K562 (cell line): Measurements from ENCODE around the gene CMIP. TPM values are rescaled to one million over a fixed set of nuclear protein-coding genes. Genes with fewer than 3 reads are reported as not detected.

ENCODE experiments used
- ATAC-seq: fragments of 200-7000 bp; cut with Tn5 transposase; 3 replicates; pipeline ENCODE4 v1.9.1; 2020; ENCODE audit warnings: moderate library complexity
- BruUV-seq: library from RNA; stranded (reverse); fragments of 400-500 nt; replicated peaks from 2 replicates; lab custom pipeline; 2021; lab: Mats Ljungman, UMichigan
- CTCF ChIA-PET: fragments of 300-600 bp; formaldehyde crosslinking; extraction: SDS; loops from one replicate; lab custom pipeline; 2021; ENCODE audit warnings: low intra/inter-chr PET ratio; lab: Yijun Ruan, JAX
- POLR2A ChIA-PET: fragments of 300-600, 350-650 bp; sonication (Branson Sonifier 250); formaldehyde crosslinking; extraction: SDS; loops from one replicate; lab custom pipeline; 2021; ENCODE audit warnings: antibody characterized with exemption, inconsistent platforms; lab: Yijun Ruan, JAX
- DNase-seq, 4 experiments: peaks; one replicate each; pipeline versions ENCODE4 v3.0.0 to v3.0.0-alpha.2; 2011 to 2018; ENCODE audit warnings: low spot score in 3 of 4, mixed read lengths in 3 of 4; ENCODE audit errors: extremely low read depth in 1 of 4
- FAIRE-seq: peaks from 2 replicates; lab custom pipeline; 2011; peaks lifted over from hg19 to GRCh38; lab: Jason Lieb, UNC
- H2AFZ ChIP-seq: 2 replicates; pipeline ENCODE4 v1.6.0; 2011; ENCODE audit warnings: low read depth, low read length, control low read depth, inconsistent platforms
- H3K27ac ChIP-seq: fragments of 200-600 bp; 3 replicates; pipeline ENCODE4 v1.8.0; 2011; ENCODE audit warnings: low read depth, mild to moderate bottlenecking, control low read depth, inconsistent platforms, low read length, moderate library complexity, mixed read lengths; ENCODE audit errors: extremely low read depth
- H3K27me3 ChIP-seq, 2 experiments: fragments of 300-600 bp in 1 of 2; 2 replicates in 1 of 2; 3 replicates in 1 of 2; pipeline versions ENCODE4 v1.6.0 to v1.8.0; 2011; ENCODE audit warnings: inconsistent platforms in 2 of 2, low read length in 2 of 2, mild to moderate bottlenecking in 1 of 2, mixed read lengths in 1 of 2, moderate library complexity in 1 of 2; ENCODE audit not compliant: control insufficient read depth in 2 of 2, insufficient read depth in 2 of 2
- H3K36me3 ChIP-seq: fragments of 300-600 bp; 3 replicates; pipeline ENCODE4 v1.8.0; 2011; ENCODE audit warnings: mild to moderate bottlenecking, low read length, inconsistent platforms; ENCODE audit not compliant: control insufficient read depth, insufficient read depth
- H3K4me1 ChIP-seq, 2 experiments: fragments of 200-600 bp in 1 of 2; replicated peaks in 1 of 2; 2 replicates in 1 of 2; 3 replicates in 1 of 2; pipeline versions ENCODE4 v1.5.1 to v1.8.0; 2011; ENCODE audit warnings: inconsistent platforms in 2 of 2, low read length in 2 of 2, mild to moderate bottlenecking in 1 of 2, mixed read lengths in 1 of 2, moderate library complexity in 1 of 2; ENCODE audit not compliant: control insufficient read depth in 2 of 2, insufficient read depth in 2 of 2
- H3K4me2 ChIP-seq: 2 replicates; pipeline ENCODE4 v1.6.1; 2011; ENCODE audit warnings: low read length, control low read depth, inconsistent platforms, mixed read lengths; ENCODE audit not compliant: insufficient read depth
- H3K4me3 ChIP-seq: fragments of 200-600 bp; sonication (generic), shearing (Covaris generic); 2 replicates; pipeline ENCODE4 v1.5.1; 2016; ENCODE audit warnings: control low read depth, inconsistent platforms
- H3K79me2 ChIP-seq: fragments of 200-600 bp; 3 replicates; pipeline ENCODE4 v1.8.0; 2011; ENCODE audit warnings: low read length, inconsistent platforms; ENCODE audit not compliant: control insufficient read depth, insufficient read depth
- H3K9ac ChIP-seq, 2 experiments: 2 replicates each; pipeline versions ENCODE4 v1.6.0 to v1.6.1; 2011; ENCODE audit warnings: low read depth in 2 of 2, low read length in 2 of 2, control low read depth in 1 of 2, inconsistent platforms in 1 of 2, mild to moderate bottlenecking in 1 of 2, mixed read lengths in 1 of 2; ENCODE audit not compliant: insufficient read depth in 1 of 2
- H3K9me1 ChIP-seq: one replicate; pipeline ENCODE4 v1.6.0; 2011; ENCODE audit warnings: inconsistent platforms, mild to moderate bottlenecking, low read length, moderate library complexity; ENCODE audit not compliant: control insufficient read depth, insufficient read depth
- H3K9me3 ChIP-seq: replicated peaks from 2 replicates; pipeline ENCODE4 v1.5.1; 2011; ENCODE audit warnings: low read depth, low read length, inconsistent platforms; ENCODE audit not compliant: control insufficient read depth, insufficient read depth
- H4K20me1 ChIP-seq: replicated peaks from 2 replicates; pipeline ENCODE4 v1.6.1; 2011; ENCODE audit warnings: low read length, inconsistent platforms, mixed read lengths; ENCODE audit not compliant: control insufficient read depth, insufficient read depth
- CAMTA2 ChIP-seq: fragments of 250-450 bp; sonication (Bioruptor Pico); conservative IDR thresholded peaks from 2 replicates; pipeline ENCODE4 v1.5.1; 2022
- COPS2 ChIP-seq: fragments of 450-650 bp; conservative IDR thresholded peaks from 2 replicates; pipeline ENCODE4 v1.6.1; 2016; ENCODE audit warnings: mild to moderate bottlenecking, moderate library complexity
- MAFK ChIP-seq: IDR thresholded peaks from 2 replicates; pipeline ENCODE4 v1.6.1; 2011; ENCODE audit warnings: low read length, improper control_type of control experiment
- NCOA4 ChIP-seq: fragments of 450-650 bp; IDR thresholded peaks from 2 replicates; pipeline ENCODE4 v1.6.1; 2018; ENCODE audit warnings: mild to moderate bottlenecking; ENCODE audit not compliant: partially characterized antibody
- NR2F6 ChIP-seq: fragments of 450-650 bp; formaldehyde crosslinking; IDR thresholded peaks from 2 replicates; pipeline ENCODE4 v1.4.0; 2020; ENCODE audit warnings: mild to moderate bottlenecking
- RBM17 ChIP-seq: fragments of 200-400 bp; formaldehyde crosslinking; IDR thresholded peaks from 2 replicates; pipeline ENCODE4 v1.6.1; 2017; ENCODE audit warnings: low read depth, mild to moderate bottlenecking, low read length, borderline replicate concordance
- SMARCE1 ChIP-seq: fragments of 450-650 bp; IDR thresholded peaks from 2 replicates; pipeline ENCODE4 v1.7.1; 2016; ENCODE audit warnings: mild to moderate bottlenecking
- TRIM28 ChIP-seq: fragments of 450-650 bp; IDR thresholded peaks from 2 replicates; pipeline ENCODE4 v1.6.1; 2017
- ZBTB17 ChIP-seq: fragments of 450-650 bp; formaldehyde crosslinking; IDR thresholded peaks from 2 replicates; pipeline ENCODE4 v1.4.0; 2020; ENCODE audit warnings: mild to moderate bottlenecking
- ZNF174 ChIP-seq: fragments of 250-450 bp; sonication (Bioruptor Pico); IDR thresholded peaks from 2 replicates; pipeline ENCODE4 v1.4.0; 2020; ENCODE audit warnings: mild to moderate bottlenecking
- ZNF197 ChIP-seq: fragments of 200-800 bp; sonication (Bioruptor generic); IDR thresholded peaks from 2 replicates; pipeline ENCODE4 v1.6.1; 2016; ENCODE audit warnings: low read depth, missing genetic modification characterization, missing compliant biosample characterization
- ZNF212 ChIP-seq: fragments of 450-650 bp; formaldehyde crosslinking; IDR thresholded peaks from 2 replicates; pipeline ENCODE4 v1.4.0; 2020; ENCODE audit warnings: mild to moderate bottlenecking
- WGBS: fragments of 100-300 bp; shearing (Covaris generic); methylation state at CpG from one replicate; pipeline ENCODE4 v1.1.6; 2016; ENCODE audit warnings: low coverage, mixed read lengths; ENCODE audit not compliant: insufficient coverage; ENCODE audit errors: missing lambda C conversion rate; 5-methylcytosine and 5-hydroxymethylcytosine counted together
- in situ Hi-C: fragments of 300-500 bp; cut with MboI; formaldehyde crosslinking; loops from 4 replicates; pipeline ENCODE4 v1.15.0; 2018; ENCODE audit warnings: inconsistent platforms, mixed read lengths
- intact Hi-C: fragments of 100-400 bp; cut with micrococcal nuclease; formaldehyde crosslinking; loops from 2 replicates; pipeline ENCODE4 v1.14.2; 2022
- polyA plus RNA-seq, 8 experiments: library from polyadenylated mRNA; depleted of rRNA in 4 of 8; stranded (reverse) in 5 of 8; unstranded in 3 of 8; fragments of >200 nt; fragmentation: Nextera tagmentation in 2 of 8; fragmentation: Illumina TruSeq in 1 of 8; extraction: Ambion mirVana in 2 of 8; extraction: Trizol in 1 of 8; gene quantifications; 2 replicates each; pipeline versions ENCODE4 v1.2.1 to v1.2.3, GENCODE V29; 2011 to 2014; ENCODE audit warnings: inconsistent platforms in 1 of 8, missing spikeins in 1 of 8
- total RNA-seq, 7 experiments: library from RNA; depleted of rRNA in 6 of 7; stranded (reverse); fragments of >200 nt in 6 of 7; fragmentation: Illumina TruSeq in 2 of 7; extraction: Trizol in 2 of 7; gene quantifications; 2 replicates each; pipeline versions ENCODE4 v1.2.1 to v1.2.3, GENCODE V29; 2011 to 2021; ENCODE audit warnings: low replicate concordance in 1 of 7
- TF ChIP-seq, protein P1 (sequence below), 3 experiments: IDR thresholded peaks in 2 of 3; conservative IDR thresholded peaks in 1 of 3; 2 replicates each; pipeline ENCODE4 v1.5.1; 2011 to 2012; ENCODE audit warnings: low read length in 3 of 3, mild to moderate bottlenecking in 3 of 3, control low read depth in 2 of 3, improper control_type of control experiment in 1 of 3, inconsistent platforms in 1 of 3, low read depth in 1 of 3, mixed read lengths in 1 of 3, moderate library complexity in 1 of 3; ENCODE audit not compliant: insufficient read depth in 2 of 3
- TF ChIP-seq, protein P2 (sequence below): sonication (generic); formaldehyde crosslinking; IDR thresholded peaks from 2 replicates; pipeline ENCODE4 v1.9.0; 2022; ENCODE audit warnings: mild to moderate bottlenecking, missing genetic modification reagents
- TF ChIP-seq, protein P3 (sequence below): fragments of 450-650 bp; IDR thresholded peaks from 2 replicates; pipeline ENCODE4 v1.6.1; 2016; ENCODE audit warnings: mild to moderate bottlenecking
- TF ChIP-seq, protein P4 (sequence below), 2 experiments: fragments of 250-450 bp in 1 of 2; fragments of 450-650 bp in 1 of 2; sonication (Bioruptor Pico) in 1 of 2; IDR thresholded peaks; 2 replicates each; pipeline versions ENCODE4 v1.6.1 to v1.8.0; 2016 to 2021; ENCODE audit warnings: mild to moderate bottlenecking in 2 of 2, moderate library complexity in 2 of 2, missing compliant biosample characterization in 1 of 2, missing genetic modification characterization in 1 of 2

The CMIP gene
- total and polyA plus RNA-seq, 9 of the 15 experiments (the other 6 are each of a cell fraction or from before 2014, with no cell fraction given), result 0.94 to 82.5 (median 10.3) TPM

DNA sequence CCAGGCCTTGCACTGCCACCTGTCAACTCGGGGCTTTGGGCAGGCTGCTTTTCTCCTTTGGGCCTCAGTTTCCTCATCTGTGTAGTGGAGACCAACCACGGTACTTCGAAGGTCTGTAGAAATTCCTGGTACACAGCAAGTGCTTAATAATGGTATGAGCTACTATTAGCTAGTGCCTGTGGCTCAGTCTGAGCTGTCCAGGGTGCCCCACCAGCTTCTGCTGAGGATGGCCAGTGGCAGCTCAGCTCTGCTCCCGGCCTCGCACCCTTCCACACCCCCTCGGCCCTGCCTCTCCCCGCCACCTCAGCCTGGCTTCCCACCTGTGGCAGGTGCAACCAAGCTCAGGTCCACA, 308.2 kb downstream of the CMIP start:
- Histone ChIP-seq H3K4me3 (no peak overlapping the region), H3K36me3 (no peaks in the 10 kb centered on the region)
- CTCF ChIA-PET, result no interaction called here
- TF ChIP-seq CAMTA2 (CRISPR knock-in tag), result no peak
- 0 out of 2 replicates have a peak, but pooled peaks have one; percentile 1 for TF ChIP-seq ZBTB17 (CRISPR knock-in tag)
- TF ChIP-seq NCOA4, result no peak
- TF ChIP-seq, protein P1, sequence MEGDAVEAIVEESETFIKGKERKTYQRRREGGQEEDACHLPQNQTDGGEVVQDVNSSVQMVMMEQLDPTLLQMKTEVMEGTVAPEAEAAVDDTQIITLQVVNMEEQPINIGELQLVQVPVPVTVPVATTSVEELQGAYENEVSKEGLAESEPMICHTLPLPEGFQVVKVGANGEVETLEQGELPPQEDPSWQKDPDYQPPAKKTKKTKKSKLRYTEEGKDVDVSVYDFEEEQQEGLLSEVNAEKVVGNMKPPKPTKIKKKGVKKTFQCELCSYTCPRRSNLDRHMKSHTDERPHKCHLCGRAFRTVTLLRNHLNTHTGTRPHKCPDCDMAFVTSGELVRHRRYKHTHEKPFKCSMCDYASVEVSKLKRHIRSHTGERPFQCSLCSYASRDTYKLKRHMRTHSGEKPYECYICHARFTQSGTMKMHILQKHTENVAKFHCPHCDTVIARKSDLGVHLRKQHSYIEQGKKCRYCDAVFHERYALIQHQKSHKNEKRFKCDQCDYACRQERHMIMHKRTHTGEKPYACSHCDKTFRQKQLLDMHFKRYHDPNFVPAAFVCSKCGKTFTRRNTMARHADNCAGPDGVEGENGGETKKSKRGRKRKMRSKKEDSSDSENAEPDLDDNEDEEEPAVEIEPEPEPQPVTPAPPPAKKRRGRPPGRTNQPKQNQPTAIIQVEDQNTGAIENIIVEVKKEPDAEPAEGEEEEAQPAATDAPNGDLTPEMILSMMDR (IDR thresholded peaks at IDR 0.05 in 2 of 3, conservative IDR thresholded peaks at IDR 0.05 in 1 of 3; ENCODE audit: insufficient read depth in 2 of 3, low read depth in 1 of 3, low read length in 3 of 3), result no peak
- TF ChIP-seq MAFK, result no peak
- TF ChIP-seq, protein P2, sequence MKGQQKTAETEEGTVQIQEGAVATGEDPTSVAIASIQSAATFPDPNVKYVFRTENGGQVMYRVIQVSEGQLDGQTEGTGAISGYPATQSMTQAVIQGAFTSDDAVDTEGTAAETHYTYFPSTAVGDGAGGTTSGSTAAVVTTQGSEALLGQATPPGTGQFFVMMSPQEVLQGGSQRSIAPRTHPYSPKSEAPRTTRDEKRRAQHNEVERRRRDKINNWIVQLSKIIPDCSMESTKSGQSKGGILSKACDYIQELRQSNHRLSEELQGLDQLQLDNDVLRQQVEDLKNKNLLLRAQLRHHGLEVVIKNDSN, result no peak
- TF ChIP-seq, protein P3, sequence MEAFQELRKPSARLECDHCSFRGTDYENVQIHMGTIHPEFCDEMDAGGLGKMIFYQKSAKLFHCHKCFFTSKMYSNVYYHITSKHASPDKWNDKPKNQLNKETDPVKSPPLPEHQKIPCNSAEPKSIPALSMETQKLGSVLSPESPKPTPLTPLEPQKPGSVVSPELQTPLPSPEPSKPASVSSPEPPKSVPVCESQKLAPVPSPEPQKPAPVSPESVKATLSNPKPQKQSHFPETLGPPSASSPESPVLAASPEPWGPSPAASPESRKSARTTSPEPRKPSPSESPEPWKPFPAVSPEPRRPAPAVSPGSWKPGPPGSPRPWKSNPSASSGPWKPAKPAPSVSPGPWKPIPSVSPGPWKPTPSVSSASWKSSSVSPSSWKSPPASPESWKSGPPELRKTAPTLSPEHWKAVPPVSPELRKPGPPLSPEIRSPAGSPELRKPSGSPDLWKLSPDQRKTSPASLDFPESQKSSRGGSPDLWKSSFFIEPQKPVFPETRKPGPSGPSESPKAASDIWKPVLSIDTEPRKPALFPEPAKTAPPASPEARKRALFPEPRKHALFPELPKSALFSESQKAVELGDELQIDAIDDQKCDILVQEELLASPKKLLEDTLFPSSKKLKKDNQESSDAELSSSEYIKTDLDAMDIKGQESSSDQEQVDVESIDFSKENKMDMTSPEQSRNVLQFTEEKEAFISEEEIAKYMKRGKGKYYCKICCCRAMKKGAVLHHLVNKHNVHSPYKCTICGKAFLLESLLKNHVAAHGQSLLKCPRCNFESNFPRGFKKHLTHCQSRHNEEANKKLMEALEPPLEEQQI, result no peak
- no peak for TF ChIP-seq ZNF174 (CRISPR knock-in tag)
- TF ChIP-seq COPS2, result no peak
- TF ChIP-seq ZNF212 (CRISPR knock-in tag), result no peak
- TF ChIP-seq TRIM28, result no peak
- no peak for TF ChIP-seq SMARCE1
- TF ChIP-seq NR2F6 (CRISPR knock-in tag), result no peak
- peak; percentile 68; the same call in 1 of the 2 replicates for TF ChIP-seq ZNF197
- TF ChIP-seq, protein P4, sequence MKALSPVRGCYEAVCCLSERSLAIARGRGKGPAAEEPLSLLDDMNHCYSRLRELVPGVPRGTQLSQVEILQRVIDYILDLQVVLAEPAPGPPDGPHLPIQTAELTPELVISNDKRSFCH (CRISPR knock-in tag; IDR thresholded peaks at IDR 0.05), result no peak
- TF ChIP-seq, protein P4 (tag; IDR thresholded peaks at IDR 0.05), result peak; percentile 42; the same call in 1 of the 2 replicates
- TF ChIP-seq RBM17, result no peak

More for the DNA sequence above, 308.2 kb downstream of the CMIP start:
- Histone ChIP-seq H2AFZ (peak overlapping the region; percentile 97), H3K4me2 (peak overlapping the region; percentile 64), H3K79me2 (no peaks in the 10 kb centered on the region), H3K9me1 (no peaks in the 10 kb centered on the region), H3K9ac (peak overlapping the region; percentile 66 to 92), H3K9me3 (no peaks in the 10 kb centered on the region), H3K4me1 (peaks cover 39% of the 10 kb centered on the region in 2 experiments), H3K27me3 (no peaks in the 10 kb centered on the region), H4K20me1 (no peaks in the 10 kb centered on the region), H3K27ac (peak overlapping the region; percentile 76)
- POLR2A ChIA-PET, result interaction anchor here (0.6 to 2.1 kb wide), 14 partner anchors 8 to 302 kb away, joined by 3 to 9 read pairs (median 4); no protein-coding TSS in a partner anchor
- in situ Hi-C loops, result no loop called here
- intact Hi-C loops, result loop anchor here (5.0 kb wide), 1 partner anchor 119 kb away; no protein-coding TSS in a partner anchor
- BruUV-seq, result no TSS peak
- no peak for FAIRE-seq
- peak; percentile 7 for ATAC-seq
- DNase-seq, result no peak
- 83% methylated on average over 7 of the region's 7 CpGs for WGBS
